GM19468 (cell line): ENCODE results near the gene KLHL14.

ENCODE experiments used
- ATAC-seq: cut with Tn5 transposase; IDR thresholded peaks from one replicate; pipeline ENCODE4 v1.9.1; 2021; ENCODE audit warnings: mild to moderate bottlenecking, moderate library complexity, moderate number of reproducible peaks; ENCODE audit not compliant: unreplicated experiment; ENCODE audit errors: extremely low read depth

KLHL14 gene

GRCh38 chr18:32724071-32724749, 48.6 kb downstream of the KLHL14 start:
- ATAC-seq, result no peak

GRCh38 chr18:32722279-32722678, 50.5 kb downstream of the KLHL14 start:
- ATAC-seq, result no peak

GRCh38 chr18:32717126-32717525, 55.7 kb downstream of the KLHL14 start:
- ATAC-seq, result no peak

- ATAC-seq, result peak; percentile 92
Measured at GRCh38 chr18:32714571-32715148, 58.2 kb downstream of the KLHL14 start.

GRCh38 chr18:32712860-32713259, 60.0 kb downstream of the KLHL14 start:
- ATAC-seq, result no peak

GRCh38 chr18:32711862-32712261, 61.0 kb downstream of the KLHL14 start:
- ATAC-seq, result no peak

- no peak for ATAC-seq
Measured at GRCh38 chr18:32707586-32707985, 65.2 kb downstream of the KLHL14 start.

- no peak for ATAC-seq
Measured at GRCh38 chr18:32707147-32707546, 65.7 kb downstream of the KLHL14 start.

GRCh38 chr18:32701313-32701712, 71.5 kb downstream of the KLHL14 start:
- no peak for ATAC-seq

GRCh38 chr18:32698153-32698552, 74.7 kb downstream of the KLHL14 start:
- no peak for ATAC-seq

GRCh38 chr18:32696376-32696775, 76.4 kb downstream of the KLHL14 start:
- no peak for ATAC-seq

- ATAC-seq, result no peak
Measured at GRCh38 chr18:32695534-32695933, 77.3 kb downstream of the KLHL14 start.

GRCh38 chr18:32688821-32689220, 84.0 kb downstream of the KLHL14 start:
- no peak for ATAC-seq

GRCh38 chr18:32684940-32685339, 87.9 kb downstream of the KLHL14 start:
- ATAC-seq, result no peak

GRCh38 chr18:32684096-32684495, 88.7 kb downstream of the KLHL14 start:
- no peak for ATAC-seq

- ATAC-seq, result no peak
Measured at GRCh38 chr18:32683044-32683443, 89.8 kb downstream of the KLHL14 start.

- no peak for ATAC-seq
Measured at GRCh38 chr18:32677578-32677977, 95.2 kb downstream of the KLHL14 start.

- no peak for ATAC-seq
Measured at GRCh38 chr18:32674491-32674890, 98.3 kb downstream of the KLHL14 start.

- ATAC-seq, result no peak
Measured at GRCh38 chr18:32672398-32672797, 100.4 kb downstream of the KLHL14 start.

GRCh38 chr18:32670727-32671126, 102.1 kb downstream of the KLHL14 start:
- no peak for ATAC-seq

- ATAC-seq, result no peak
Measured at GRCh38 chr18:32669549-32670165, 103.2 kb downstream of the KLHL14 start.

GRCh38 chr18:32668956-32669355, 103.9 kb downstream of the KLHL14 start:
- ATAC-seq, result no peak
